MM.1S (cell line): ENCODE data around the gene EPHA5.

Experiments used
- EZH2phosphoT487 ChIP-seq: fragments of 300-600 bp; sonication (generic); IDR thresholded peaks from 2 replicates; pipeline ENCODE4 v1.6.1; 2018; ENCODE audit warnings: antibody characterized with exemption, low read length
- TF ChIP-seq, protein P1 (sequence below): fragments of 300-600 bp; sonication (generic); IDR thresholded peaks from 2 replicates; pipeline ENCODE4 v1.5.1; 2016; ENCODE audit warnings: antibody characterized with exemption, low read length, mixed read lengths

DNA sequence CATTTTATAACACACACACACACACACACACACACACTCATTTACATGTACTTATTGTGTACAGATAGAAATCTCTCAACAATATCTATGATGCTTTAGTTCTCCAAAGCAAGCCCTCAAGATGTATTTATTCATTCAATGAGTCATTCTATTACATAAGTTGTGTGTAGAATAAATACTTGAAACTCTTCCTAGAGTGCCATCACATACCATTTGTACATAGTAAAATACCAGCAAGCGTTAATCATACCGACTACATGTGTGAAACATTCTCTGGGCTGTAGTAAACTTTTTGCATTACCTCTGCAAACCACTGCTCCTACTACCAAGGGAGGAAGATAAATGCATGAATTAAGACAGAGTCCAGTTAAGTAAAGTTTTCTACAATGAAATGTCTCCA, 70.9 kb downstream of the EPHA5 start:
- TF ChIP-seq, protein P1, sequence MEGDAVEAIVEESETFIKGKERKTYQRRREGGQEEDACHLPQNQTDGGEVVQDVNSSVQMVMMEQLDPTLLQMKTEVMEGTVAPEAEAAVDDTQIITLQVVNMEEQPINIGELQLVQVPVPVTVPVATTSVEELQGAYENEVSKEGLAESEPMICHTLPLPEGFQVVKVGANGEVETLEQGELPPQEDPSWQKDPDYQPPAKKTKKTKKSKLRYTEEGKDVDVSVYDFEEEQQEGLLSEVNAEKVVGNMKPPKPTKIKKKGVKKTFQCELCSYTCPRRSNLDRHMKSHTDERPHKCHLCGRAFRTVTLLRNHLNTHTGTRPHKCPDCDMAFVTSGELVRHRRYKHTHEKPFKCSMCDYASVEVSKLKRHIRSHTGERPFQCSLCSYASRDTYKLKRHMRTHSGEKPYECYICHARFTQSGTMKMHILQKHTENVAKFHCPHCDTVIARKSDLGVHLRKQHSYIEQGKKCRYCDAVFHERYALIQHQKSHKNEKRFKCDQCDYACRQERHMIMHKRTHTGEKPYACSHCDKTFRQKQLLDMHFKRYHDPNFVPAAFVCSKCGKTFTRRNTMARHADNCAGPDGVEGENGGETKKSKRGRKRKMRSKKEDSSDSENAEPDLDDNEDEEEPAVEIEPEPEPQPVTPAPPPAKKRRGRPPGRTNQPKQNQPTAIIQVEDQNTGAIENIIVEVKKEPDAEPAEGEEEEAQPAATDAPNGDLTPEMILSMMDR: no peak
- no peak for TF ChIP-seq EZH2phosphoT487
